IPS-NIHi11 (cell line): ENCODE measurements around the gene GAMT.
"Not testable (repeated sequence)": the region's sequence is repeated elsewhere in the genome, so short reads cannot be mapped to it uniquely, and the experiment has no call there.

Source experiments
- DNase-seq: peaks from one replicate; pipeline ENCODE4 v3.0.0; 2012; ENCODE audit warnings: mixed read lengths, low spot score

GAMT gene

DNA sequence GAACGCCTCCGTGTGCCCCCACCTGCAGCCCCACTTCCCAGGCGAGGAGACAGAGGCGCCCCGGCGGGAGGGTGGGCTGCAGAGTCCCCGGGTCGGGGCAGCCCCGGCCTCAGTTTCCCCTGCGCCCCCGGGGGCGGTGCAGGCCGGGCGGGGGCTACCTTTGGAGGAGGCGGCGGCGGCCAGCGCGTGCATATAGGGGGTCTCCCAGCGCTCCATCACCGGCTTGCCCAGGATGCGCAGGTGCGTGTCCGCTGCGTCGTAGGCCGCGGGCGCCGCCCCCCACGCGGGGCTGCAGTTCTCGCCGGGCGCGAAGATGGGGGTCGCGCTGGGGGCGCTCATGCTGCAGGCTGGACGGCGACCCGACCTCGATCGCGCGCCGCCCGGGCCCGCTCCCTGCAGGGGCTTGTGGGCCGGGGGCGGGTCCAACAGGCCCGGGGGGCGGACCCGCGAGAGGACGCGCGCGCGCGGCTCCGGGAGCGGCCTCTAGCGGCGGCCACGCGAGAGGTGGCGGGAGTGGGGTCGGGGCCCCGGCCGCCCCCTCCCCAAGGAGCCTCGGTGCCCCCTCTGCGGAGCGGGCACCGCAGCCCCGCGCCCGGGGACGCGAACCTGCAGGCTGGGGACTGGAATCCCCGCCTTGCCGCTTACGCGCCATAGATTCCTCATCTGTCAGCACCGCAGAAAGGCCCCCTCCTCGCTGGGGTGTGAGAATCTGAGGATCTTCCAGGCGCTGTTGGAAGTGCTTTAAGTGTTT, at the start of gene GAMT:
Gene GAMT, minus strand, starts transcription at position 405 of the 751 bp plus-strand sequence. Its CDS starts 66 bp downstream, at position 339.
- peak; percentile 87 for DNase-seq

DNA sequence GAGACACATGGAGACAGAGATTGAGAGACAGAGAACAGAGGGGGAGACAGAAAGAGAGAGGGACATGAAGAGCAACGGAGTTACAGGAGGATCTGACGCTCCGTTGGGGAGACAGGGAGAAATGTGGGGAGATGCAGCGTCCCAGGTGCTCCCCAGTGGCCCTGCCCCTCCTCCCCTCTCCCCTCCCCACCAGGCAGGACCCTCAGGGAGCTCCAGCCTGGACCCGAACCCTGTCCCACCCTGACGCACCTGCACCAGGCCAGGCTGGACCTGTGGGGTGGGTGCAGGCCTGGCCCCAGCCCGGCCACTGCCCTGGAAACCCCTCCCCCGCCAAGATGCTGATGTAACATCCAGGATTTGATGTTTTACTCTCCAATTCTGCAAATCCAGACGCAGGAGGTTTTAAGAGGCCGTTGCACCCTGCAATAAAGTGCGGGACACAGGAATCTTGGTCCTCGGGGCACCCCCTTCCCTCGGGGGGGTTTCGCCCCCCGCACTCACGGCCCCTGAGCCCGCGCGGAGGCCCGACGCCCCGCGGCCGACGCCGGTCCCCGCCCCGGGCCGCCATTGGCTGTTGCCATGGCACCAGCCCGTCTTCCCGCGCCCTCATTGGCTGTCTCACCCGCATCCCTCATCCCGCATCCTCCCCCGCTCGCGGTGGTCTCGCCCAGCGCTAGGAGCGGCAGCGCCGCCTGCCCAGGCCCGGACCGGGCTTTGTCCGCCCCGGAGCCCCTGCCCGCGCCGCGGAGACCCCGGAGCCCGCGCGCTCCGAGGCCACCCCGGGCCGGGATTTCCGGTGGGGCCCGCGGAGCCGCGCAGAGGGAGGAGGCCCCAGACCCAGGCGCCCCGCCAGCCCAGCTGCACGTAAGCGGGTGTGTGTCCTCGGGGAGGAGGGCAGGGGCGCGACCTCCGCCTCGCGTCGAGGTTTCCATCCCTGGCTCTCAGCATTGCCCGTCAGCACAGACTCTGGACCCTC, 48.4 kb upstream of the GAMT start, which contains the start of gene APC2:
Gene APC2, plus strand, starts transcription at position 655 of the 976 bp plus-strand sequence. CDS start 2,881 bp downstream, outside the sequence.
- peak; percentile 91 for DNase-seq

DNA sequence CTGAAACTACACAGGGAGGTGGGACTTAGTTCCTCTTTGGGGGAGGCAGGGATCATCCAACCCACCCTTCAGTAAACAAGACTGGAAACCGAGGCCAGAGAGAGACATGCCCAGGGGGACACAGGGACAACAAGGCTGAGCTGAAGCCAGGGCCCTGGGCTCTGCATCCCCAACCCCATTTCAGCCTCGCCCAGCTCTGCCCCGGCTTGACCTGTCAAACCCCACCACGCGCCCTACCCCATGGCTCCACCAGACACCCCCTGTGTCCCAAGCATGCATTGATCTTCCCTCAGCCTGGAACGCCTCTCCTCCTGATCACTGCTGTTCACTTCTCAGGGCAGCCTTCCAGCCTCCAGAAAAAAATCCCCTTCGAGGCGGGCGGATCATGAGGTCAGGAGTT, 46.6 kb upstream of the GAMT start:
- no peak for DNase-seq

DNA sequence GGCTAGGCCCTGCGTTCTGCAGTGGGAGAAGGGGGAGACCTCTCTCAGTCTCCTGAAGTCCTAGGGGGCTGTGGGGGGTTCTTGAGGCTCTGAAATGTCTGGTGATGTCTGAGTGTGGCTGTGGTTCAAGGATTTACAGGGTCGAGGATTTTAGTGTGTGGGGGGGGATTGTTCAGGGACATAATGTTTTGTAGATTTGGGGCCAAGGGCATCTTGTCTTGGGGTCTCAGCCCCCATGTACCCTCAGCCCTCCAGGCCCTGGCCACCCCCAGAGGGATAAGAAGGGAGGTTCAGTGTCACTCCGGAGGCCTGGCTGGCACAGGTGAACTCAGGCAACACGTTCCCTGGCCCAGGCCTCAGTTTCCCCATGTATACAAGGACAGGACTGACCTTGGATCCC, 46.2 kb upstream of the GAMT start:
- no peak for DNase-seq

DNA sequence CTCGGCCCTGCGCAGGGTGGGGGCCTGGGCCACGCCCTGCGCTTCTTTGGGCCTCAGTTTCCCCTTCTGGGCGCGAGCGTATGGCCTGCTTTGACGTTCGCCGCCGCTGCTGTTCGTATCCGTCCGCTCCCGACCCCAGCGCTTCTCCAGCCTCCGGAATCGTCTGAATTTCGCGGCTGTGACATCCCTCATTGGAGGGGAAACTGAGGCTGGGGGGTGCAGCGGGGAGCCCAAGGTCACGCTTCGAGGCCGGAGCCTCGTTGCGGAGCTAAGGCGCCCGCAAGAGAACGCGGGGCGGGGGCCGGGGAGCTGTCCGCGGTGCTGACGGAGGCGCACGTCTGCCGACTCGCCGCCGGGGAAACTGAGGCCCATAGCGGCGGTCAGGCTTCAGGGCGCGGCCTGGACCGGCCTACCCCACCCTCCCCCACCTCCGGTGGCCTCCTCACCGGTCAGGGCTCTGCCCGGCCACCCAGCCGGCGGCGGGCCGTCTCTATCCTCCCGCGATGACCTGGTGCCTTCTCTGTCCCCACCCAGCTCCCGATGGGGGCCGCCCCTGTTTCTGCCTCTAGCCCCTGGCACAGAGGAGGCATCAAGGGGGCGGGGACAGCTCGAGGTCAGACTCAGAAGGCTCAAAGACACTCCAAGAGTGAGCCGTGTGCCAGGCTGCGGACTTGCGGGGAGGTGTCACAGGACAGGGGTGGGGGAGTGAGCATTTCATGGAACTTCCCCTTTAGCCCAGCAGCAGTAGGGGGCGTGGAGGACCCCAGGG, 45.6 kb upstream of the GAMT start:
- peak; percentile 61 for DNase-seq

DNA sequence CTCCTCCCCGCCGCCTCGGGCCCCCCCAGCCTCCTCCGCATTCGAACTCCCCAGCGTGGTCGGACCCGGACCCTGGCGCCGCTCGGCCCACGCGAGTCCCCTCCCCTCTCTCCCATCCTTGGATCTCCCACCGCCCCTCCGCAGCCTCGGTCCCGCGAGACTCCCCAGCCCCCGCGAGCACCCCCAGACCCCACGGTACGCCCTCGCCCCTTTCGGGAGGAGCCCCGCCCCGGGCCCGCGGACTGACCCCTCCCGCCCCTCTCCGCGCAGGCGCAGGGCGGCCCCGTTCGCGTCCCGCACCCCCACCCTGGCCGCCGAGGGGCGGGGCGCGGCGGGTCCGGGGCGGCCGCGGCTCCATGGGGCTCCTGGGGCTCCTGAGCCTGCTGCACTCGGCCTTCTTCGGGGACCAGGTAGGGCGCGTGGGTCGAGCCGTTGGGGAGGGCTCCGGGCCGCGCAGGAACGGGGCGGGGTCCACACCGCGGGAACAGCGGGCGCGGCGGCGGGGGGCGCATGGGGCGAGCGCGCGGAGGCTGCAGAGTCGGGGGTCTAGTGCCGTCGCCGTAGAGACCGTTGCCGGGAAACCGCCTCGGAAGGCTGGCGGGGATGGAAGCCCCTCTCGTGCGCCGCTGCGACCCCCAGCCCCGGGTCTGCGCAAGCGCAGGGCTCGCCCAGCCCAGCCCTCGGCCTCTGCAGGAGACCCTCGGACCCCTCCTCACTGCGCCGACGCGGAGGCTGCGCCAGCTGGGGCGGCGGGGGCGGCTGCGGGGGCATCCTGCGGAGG, 44.8 kb upstream of the GAMT start:
- DNase-seq = peak; percentile 84

DNA sequence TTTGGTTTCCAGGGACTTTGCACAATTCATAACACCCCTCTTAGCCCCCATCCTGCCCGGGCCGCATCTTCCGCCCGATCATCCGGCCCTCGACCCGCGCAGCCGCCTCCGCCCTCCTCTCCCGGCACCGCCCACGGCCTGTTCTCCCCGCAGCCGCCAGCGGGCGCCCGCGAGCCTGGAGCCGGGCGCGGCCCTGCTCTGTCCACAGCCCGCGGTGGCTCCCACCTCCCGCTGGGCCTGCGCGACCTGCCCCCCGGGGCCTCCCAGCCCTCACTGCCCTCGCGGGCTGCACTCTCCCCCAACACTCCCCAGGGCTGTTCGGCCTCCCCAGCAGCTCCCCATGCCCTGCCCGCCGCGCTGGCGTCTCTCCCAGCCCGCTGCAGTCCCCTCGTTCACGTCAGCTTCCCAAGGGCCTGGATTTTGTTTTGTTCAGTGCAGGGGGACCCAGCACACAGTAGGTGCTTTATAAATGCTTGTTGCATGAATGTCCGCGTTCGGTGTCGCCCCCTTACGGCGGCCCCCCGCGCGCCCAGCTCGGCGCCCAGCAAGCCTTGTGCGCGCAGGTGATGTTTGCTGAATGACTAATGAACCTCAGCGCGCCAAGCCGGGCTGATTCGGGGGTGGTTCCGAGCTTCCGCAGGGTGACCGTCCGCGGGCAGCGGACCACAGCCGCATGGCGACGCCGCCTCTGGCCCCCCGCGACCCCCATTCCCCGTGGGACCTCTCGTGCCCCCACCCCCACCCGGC, 44.0 kb upstream of the GAMT start:
- peak; percentile 92 for DNase-seq

DNA sequence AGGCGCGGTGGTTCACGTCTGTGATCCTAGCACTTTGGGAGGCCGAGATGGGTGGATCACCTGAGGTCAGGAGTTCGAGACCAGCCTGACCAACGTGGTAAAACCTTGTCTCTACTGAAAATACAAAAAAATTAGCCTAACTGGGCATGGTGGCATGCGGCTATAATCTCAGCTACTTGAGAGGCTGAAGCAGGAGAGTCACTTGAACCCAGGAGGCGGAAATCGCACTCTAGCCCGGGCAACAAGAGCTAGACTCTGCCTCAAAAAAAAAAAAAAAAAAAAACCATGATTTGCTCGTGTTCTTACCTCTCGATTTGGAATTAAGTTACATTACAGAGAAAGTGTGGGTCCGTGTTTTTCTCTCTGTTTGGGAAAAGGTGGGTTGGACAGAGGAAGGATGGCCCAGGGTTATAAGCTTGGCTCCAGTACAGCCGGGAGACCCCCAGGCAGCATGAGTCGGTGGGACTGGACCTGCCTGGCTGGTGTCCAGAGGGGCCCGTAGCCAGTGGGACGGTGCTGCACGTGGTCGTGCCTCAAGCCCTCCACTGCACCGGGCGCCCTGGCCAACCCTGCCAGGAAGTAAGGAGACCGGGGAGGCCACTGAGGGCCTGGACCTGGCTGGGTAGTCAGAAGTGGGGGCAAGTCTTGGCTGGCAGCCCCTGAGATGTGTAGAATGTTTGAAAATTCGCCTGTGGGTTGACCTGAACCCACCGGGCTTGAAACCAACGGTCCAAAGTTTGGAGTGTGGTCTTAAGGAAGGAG, 40.5 kb upstream of the GAMT start:
- no peak for DNase-seq

DNA sequence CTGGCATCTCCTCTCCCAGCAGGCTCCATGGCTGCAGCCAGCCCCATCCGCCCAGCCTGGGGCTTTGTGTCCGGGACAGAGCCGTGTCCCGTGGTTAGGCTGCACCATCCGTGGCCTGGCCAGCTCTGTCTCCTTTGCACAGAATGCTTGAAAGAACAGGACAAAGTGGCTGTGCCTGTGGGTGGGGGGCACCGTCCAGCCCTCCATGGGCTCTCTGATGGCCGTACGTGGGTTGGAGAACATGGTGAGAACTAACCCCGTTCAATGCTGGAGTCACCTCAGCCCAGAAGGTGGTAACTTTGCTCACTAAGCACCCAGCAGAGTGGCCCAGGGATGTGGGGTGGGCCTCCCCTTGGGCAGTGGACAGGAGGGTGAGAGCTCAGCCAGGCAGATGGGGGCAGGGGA, 39.7 kb upstream of the GAMT start:
- DNase-seq = no peak

DNA sequence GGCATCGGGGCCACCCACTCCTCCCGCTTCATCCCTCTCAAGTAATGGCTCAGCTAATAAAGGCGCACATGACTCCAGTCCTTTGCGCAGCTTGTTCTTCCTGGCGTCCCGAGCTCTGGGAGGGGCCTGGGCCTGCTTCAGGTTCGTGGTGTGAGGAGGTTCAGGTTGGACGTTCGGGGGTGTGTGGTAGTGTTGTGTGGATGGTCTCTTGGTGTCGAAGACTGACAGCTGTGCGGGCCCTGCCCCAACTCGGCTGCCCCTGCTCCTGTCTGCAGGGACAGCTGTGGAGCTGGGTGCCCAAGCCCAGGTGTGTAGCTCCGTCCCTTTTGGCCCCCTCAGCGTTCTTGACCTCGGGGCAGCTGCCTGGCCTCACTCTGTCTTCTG, 39.1 kb upstream of the GAMT start:
- no peak for DNase-seq

DNA sequence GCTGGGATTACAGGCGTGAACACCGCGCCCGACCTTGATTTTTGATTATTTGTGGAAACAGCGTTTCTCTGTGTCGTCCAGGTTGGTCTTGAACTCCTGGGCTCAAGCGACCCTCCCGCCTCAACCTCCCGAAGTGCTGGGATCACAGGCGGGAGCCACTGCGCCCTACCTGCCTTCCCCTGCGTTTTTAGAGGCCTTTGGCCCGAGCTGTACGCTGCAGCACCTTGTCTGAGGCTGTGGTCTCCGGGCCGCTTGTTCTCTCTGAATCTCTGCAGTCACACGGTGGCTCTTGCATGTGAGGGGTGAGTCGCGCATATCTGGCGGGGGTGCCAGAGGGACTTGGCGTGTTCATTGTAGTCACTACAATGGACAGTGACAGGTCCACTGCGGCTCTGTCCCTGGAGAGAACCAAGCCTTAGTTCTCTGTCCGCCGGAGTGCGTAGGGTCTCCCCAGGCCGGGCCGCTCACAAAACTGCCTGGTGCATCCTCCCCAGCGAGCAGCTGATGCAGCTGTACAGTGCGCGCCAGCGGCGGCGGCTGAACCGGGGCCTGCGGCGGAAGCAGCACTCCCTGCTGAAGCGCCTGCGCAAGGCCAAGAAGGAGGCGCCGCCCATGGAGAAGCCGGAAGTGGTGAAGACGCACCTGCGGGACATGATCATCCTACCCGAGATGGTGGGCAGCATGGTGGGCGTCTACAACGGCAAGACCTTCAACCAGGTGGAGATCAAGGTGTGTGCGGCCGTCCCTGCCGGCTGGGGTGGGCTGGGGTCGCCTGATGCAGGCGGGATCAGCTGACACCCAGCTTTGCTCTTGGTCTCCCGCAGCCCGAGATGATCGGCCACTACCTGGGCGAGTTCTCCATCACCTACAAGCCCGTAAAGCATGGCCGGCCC, 38.4 kb upstream of the GAMT start:
- DNase-seq = not testable (repeated sequence)

DNA sequence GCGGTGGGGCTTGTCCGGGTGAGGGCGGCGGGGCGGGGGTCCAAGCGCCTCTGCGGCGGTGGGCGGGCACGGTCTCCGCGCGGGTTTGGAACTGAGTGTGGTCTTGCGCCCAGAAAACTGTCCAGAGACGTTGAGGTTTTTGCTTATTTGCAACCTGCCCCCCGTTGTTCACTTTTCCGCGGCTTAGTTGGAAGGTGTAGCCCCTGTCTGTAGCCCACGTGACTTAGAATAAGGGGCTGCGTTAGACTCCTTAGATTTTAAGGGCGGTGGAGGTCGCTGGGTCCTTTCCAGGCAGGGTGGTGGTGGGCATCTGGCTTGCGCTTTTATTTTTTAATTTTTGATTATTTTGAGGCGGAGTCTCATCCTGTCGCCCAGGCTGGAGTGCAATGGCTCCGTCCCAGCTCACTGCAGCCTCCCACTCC, 37.6 kb upstream of the GAMT start:
- DNase-seq = no peak

DNA sequence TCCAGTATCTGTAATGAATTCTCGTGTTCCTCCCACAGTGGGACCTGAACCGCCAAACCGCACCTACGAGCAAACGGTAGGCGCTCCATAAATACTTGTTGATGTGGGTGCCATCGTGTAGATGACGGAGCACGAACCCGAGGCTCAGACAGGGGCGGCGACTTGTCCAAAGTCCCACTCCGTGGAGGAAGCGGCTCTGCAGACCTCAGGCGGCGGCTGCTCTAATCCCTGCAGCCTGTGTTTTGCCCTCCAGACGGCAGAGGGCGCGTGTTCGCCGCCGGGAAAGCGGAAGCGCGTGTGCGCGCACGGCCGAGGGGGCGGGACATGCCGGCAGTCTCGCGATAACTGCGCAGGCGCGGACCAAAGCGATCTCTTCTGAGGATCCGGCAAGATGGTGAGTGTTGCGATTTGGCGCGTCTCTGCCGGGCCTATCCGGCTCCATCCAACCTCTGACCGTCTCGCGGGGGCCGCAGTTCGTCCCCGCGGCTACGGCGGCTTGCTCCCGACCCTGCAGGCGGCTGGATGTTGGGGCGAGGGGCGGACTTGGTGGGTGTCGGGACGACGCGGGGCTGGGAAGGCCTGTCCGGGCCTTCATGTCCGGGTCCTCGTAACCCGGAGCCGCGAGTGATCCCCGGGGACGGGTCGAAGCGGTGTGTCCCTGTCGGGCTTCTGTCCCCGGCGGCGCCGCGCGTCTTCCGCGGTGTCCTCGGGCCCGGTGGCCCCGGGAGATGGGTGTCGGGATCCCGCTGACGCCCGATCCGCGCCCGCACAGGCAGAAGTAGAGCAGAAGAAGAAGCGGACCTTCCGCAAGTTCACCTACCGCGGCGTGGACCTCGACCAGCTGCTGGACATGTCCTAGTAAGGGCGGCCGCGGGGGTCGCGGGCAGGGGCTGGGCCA, 36.9 kb upstream of the GAMT start, which contains the start of gene RPS15:
Gene RPS15, plus strand, starts transcription at position 362 of the 898 bp plus-strand sequence. Its CDS starts 30 bp downstream, at position 392.
- DNase-seq = peak; percentile 95

DNA sequence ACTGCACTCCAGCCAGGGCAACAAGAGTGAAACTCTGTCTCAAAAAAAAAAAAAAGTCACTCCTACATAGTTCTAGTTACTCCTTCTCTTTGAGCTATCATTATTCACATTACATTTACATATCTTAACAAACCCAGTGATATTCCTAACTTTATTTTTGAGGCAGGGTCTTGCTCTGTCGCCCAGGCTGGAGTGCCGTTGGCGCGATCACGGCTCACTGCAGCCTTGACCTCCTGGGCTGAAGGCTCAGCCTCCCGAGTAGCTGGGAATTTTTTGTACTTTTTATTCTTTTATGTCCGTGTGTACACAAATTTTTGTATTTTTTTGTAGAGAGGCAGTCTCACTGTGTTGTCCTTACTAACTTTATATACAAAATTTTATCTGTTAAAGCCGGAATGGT, 36.3 kb upstream of the GAMT start:
- DNase-seq = no peak

DNA sequence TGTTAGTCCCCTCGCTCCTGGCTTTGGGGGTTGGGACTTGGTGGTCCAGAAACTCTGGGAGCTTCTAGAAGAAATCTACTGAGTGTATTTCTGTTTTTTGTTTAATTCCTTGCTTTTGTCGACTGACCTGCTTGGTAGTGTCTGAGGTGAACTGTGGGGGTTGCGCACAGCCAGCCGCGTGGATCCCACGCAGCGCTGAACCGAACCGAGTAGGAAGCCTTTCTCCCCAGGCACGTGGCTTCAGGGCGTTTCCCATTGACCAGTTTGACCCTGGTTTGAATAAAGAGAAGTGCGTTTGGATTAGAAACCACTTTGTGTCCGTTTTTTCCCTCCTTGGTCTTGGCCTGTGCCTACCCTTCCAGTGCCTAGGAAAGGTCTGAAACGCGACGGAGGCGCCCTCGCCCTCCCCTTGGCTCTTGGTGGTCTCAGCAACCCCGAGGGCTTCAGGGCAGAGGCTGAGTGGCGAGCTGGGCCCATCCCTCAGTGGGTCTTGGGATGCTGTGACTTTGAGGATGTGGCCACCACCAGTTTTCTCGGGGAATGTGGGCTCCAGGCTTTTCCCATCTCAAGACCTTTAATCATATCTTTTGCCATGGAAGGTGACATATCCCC, 34.1 kb upstream of the GAMT start:
- DNase-seq = no peak

DNA sequence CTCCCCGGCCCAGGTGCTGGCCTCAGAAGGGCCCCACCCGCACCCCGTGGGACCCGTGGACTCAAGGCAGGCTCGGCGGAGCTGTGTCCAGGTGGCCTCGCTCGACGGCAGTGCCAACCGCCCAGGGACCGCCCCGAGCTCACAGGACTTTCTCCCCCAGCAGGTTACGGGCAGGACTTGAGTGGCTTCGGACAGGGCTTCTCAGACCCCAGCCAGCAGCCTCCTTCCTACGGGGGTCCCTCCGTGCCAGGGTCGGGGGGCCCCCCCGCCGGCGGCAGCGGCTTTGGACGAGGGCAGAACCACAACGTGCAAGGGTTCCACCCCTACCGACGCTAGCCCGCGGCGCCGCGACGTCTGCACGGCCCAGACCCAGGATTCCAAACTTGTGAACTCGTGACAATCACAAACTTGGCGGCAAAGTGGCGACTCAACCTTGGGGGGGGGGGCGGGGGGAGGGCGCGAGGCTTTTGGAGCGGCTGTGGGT, 33.3 kb upstream of the GAMT start:
- DNase-seq = no peak

DNA sequence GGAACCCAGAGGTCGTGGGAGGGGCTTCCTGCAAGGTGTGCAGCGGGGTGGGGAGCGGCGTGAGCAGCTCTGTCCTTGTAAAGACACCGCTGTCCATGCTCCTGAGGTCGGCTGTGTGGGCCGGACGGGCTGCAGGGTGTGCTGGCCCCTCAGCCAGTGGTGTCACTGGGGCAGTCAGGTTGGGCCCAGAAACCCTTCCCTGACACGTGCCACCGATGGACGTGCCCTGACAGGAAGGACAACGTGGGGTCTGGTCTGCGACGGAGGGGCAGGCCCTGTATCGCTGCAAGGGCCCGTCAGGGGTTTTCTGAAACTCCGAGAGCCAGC, 32.7 kb upstream of the GAMT start:
- no peak for DNase-seq
